HCT116 (cell line): ENCODE measurements around the gene FIP1L1. TPM values are rescaled to one million over a fixed set of nuclear protein-coding genes. Genes with fewer than 3 reads are reported as not detected.
"Not testable (repeated sequence)": the region's sequence is repeated elsewhere in the genome, so short reads cannot be mapped to it uniquely, and the experiment has no call there.

Source experiments
- ATAC-seq: fragments of 200-7000 bp; cut with Tn5 transposase; 2 replicates; pipeline ENCODE4 v1.9.1; 2020; ENCODE audit warnings: mild to moderate bottlenecking, moderate library complexity
- BruUV-seq: library from RNA; stranded (reverse); fragments of 400-500 nt; replicated peaks from 2 replicates; lab custom pipeline; 2021; lab: Mats Ljungman, UMichigan
- CTCF ChIA-PET: fragments of 300-600 bp; sonication (Branson Sonifier 250); formaldehyde crosslinking; loops from one replicate; lab custom pipeline; 2021; ENCODE audit warnings: antibody characterized with exemption; lab: Charles Lee
- POLR2A ChIA-PET: fragments of 300-600, 350-600 bp; sonication (Branson Sonifier 250); formaldehyde crosslinking; loops from one replicate; lab custom pipeline; 2021; ENCODE audit warnings: antibody characterized with exemption; lab: Charles Lee
- RAD21 ChIA-PET, 2 experiments: fragments of 300-600 bp; sonication (Branson Sonifier 250); formaldehyde crosslinking; loops; one replicate each; lab custom pipeline; 2023; ENCODE audit warnings: low total read pairs in 2 of 2; ENCODE audit not compliant: uncharacterized antibody in 2 of 2, unreplicated experiment in 2 of 2, low non-redundant PET in 1 of 2; lab: Charles Lee
- DNase-seq: peaks from one replicate; pipeline ENCODE4 v3.0.0-alpha.2; 2010; ENCODE audit warnings: low read depth, low spot score
- H2AFZ ChIP-seq: fragments of 200-600 bp; shearing (Covaris generic), sonication (generic); 2 replicates; pipeline ENCODE4 v1.6.1; 2017; ENCODE audit warnings: low read depth, mixed run types, mixed read lengths, antibody characterized with exemption, low read length; ENCODE audit not compliant: poor library complexity, severe bottlenecking
- H3K27ac ChIP-seq: 2 replicates; pipeline ENCODE4 v1.5.1; 2012; ENCODE audit warnings: low read depth, low read length
- H3K27me3 ChIP-seq: fragments of 200-600 bp; sonication (generic); 2 replicates; pipeline ENCODE4 v1.6.1; 2016; ENCODE audit warnings: mixed run types, low read length, mixed read lengths; ENCODE audit not compliant: insufficient read depth
- H3K36me3 ChIP-seq, 2 experiments: fragments of 200-500 bp in 1 of 2; fragments of 200-600 bp in 1 of 2; sonication (Bioruptor generic) in 1 of 2; sonication (generic) in 1 of 2; 2 replicates each; pipeline versions ENCODE4 v1.5.1 to v1.6.1; 2014 to 2016; ENCODE audit warnings: low read length in 2 of 2, inconsistent platforms in 1 of 2, mixed read lengths in 1 of 2, mixed run types in 1 of 2; ENCODE audit not compliant: insufficient read depth in 2 of 2, control insufficient read depth in 1 of 2
- H3K4me1 ChIP-seq, 2 experiments: fragments of 200-600 bp in 1 of 2; sonication (generic) in 1 of 2; 2 replicates each; pipeline versions ENCODE4 v1.5.1 to v1.6.1; 2012 to 2017; ENCODE audit warnings: low read length in 2 of 2, inconsistent platforms in 1 of 2, mild to moderate bottlenecking in 1 of 2, mixed read lengths in 1 of 2, mixed run types in 1 of 2, moderate library complexity in 1 of 2; ENCODE audit not compliant: insufficient read depth in 2 of 2, control insufficient read depth in 1 of 2
- H3K4me2 ChIP-seq: fragments of 200-600 bp; sonication (generic); 2 replicates; pipeline ENCODE4 v1.6.1; 2017; ENCODE audit warnings: mixed run types, low read length, mixed read lengths
- H3K4me3 ChIP-seq, 2 experiments: fragments of 200-600 bp in 1 of 2; sonication (generic) in 1 of 2; replicated peaks in 1 of 2; 2 replicates each; pipeline ENCODE4 v1.5.1; 2011 to 2016; ENCODE audit warnings: low read length in 2 of 2, control low read depth in 1 of 2, low read depth in 1 of 2, mild to moderate bottlenecking in 1 of 2, mixed read lengths in 1 of 2, mixed run types in 1 of 2
- H3K79me2 ChIP-seq: fragments of 200-600 bp; sonication (generic); 2 replicates; pipeline ENCODE4 v1.6.1; 2017; ENCODE audit warnings: mild to moderate bottlenecking, mixed run types, low read length, moderate library complexity, mixed read lengths; ENCODE audit not compliant: insufficient read depth
- H3K9ac ChIP-seq: fragments of 200-600 bp; sonication (generic); 2 replicates; pipeline ENCODE4 v1.6.1; 2016; ENCODE audit warnings: low read length, mixed read lengths
- H3K9me2 ChIP-seq: fragments of 200-600 bp; sonication (generic), shearing (Covaris generic); 2 replicates; pipeline ENCODE4 v1.6.1; 2017; ENCODE audit warnings: mixed run types, mild to moderate bottlenecking, moderate library complexity; ENCODE audit not compliant: insufficient read depth
- H3K9me3 ChIP-seq, 2 experiments: fragments of 200-500 bp in 1 of 2; fragments of 200-600 bp in 1 of 2; sonication (Bioruptor generic) in 1 of 2; sonication (generic) in 1 of 2; 2 replicates each; pipeline ENCODE4 v1.6.1; 2014 to 2017; ENCODE audit warnings: low read length in 2 of 2, mixed read lengths in 2 of 2, inconsistent platforms in 1 of 2, low read depth in 1 of 2, mild to moderate bottlenecking in 1 of 2, mixed run types in 1 of 2, moderate library complexity in 1 of 2; ENCODE audit not compliant: control insufficient read depth in 1 of 2, insufficient read depth in 1 of 2
- H4K20me1 ChIP-seq: fragments of 200-600 bp; sonication (generic), shearing (Covaris generic); 2 replicates; pipeline ENCODE4 v1.6.1; 2017; ENCODE audit warnings: mixed run types, mild to moderate bottlenecking, moderate library complexity; ENCODE audit not compliant: insufficient read depth
- ELF1 ChIP-seq: IDR thresholded peaks from 2 replicates; pipeline ENCODE4 v1.6.1; 2012; ENCODE audit warnings: low read depth, borderline replicate concordance
- EZH2 ChIP-seq: fragments of 200-600 bp; sonication (generic); IDR thresholded peaks from 2 replicates; pipeline ENCODE4 v1.6.1; 2017; ENCODE audit warnings: antibody characterized with exemption, mixed run types
- POLR2A ChIP-seq: IDR thresholded peaks from 2 replicates; pipeline ENCODE4 v1.7.0; 2011; ENCODE audit warnings: borderline replicate concordance; ENCODE audit not compliant: insufficient read depth, insufficient read length; ENCODE audit errors: extremely low read depth
- POLR2AphosphoS5 ChIP-seq: IDR thresholded peaks from 2 replicates; pipeline ENCODE4 v1.6.1; 2011; ENCODE audit warnings: mild to moderate bottlenecking, low read depth, low read length, moderate library complexity
- SP1 ChIP-seq: IDR thresholded peaks from 2 replicates; pipeline ENCODE4 v1.6.1; 2012; ENCODE audit warnings: low read depth
- SRF ChIP-seq: IDR thresholded peaks from 2 replicates; pipeline ENCODE4 v1.6.1; 2012; ENCODE audit warnings: low read depth
- intact Hi-C: fragments of 100-400 bp; cut with micrococcal nuclease; formaldehyde crosslinking; loops from 2 replicates; pipeline ENCODE4 v1.10.0; 2022
- total RNA-seq: library from RNA; stranded (reverse); gene quantifications from one replicate; pipeline ENCODE4 v1.2.1, GENCODE V29; 2021; ENCODE audit not compliant: unreplicated experiment

The FIP1L1 gene
- total RNA-seq, 1 experiment from 2014 or later = 63.6 TPM

DNA sequence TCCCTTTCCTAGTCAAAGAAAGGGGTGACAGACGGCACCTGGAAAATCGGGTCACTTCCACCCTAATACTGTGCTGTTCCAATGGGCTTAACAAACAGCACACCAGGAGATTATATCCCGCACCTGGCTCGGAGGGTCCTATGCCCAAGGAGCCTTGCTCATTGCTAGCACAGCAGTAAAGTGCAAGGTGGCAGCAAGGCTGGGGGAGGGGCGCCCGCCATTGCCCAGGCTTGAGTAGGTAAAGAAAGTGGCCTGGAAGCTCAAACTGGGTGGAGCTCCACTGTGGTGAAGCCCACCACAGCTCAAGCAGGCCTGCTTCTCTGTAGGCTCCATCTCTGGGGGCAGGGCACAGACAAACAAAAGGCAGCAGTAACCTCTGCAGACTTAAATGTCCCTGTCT, 89.1 kb downstream of the FIP1L1 start:
- POLR2A ChIA-PET, H2AFZ ChIP-seq, H3K4me2 ChIP-seq, H3K27me3 ChIP-seq, H3K9me3 ChIP-seq, ATAC-seq, H3K4me1 ChIP-seq, H3K9me2 ChIP-seq, intact Hi-C loops, CTCF ChIA-PET, H4K20me1 ChIP-seq, DNase-seq, H3K9ac ChIP-seq, H3K36me3 ChIP-seq, RAD21 ChIA-PET, H3K4me3 ChIP-seq, H3K79me2 ChIP-seq, BruUV-seq, H3K27ac ChIP-seq: not testable (repeated sequence)

DNA sequence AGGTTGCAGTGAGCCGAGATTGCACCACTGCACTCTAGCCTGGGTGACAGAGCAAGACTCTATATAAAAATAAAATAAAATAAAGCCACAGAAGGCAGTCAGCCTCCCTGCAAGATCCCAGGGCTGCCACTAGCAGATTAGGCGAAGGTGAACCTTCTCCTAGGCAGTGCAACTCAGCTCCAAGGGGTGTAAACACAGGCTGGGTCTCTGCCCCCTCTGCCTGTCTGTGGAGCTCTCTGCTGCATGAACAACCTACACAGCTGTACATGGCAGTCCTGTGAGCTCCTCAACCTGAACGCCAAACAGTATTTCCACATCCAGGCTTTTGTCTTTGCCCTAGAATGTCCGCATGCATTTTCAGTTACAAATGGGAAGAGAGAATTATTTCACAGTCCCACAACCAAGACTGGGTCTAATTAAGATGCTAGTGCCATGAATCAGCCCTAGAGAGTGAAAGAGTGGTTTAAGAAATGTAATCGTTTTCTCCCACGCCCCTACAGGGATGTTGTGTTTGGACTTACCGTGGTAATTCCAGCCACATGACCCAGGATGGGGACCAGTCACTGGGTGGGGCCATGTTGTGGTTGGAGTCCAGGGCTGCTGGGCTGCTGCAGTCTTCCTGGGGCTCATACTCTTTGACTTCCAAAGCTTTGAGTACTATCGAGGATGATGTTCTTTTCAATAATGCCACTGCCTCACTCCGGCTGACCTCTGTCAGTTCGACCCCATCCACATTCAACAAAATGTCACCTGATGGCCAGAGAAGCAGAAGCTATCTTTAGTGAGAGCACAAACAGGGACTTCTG, 99.0 kb downstream of the FIP1L1 start:
- ChIA-PET POLR2A (interaction anchor here (0.6 kb wide), 1 partner anchor 12 kb away, joined by 3 read pairs; no protein-coding TSS in a partner anchor), CTCF (no interaction called here), RAD21 (no interaction called here)
- intact Hi-C loops = no loop called here
- DNase-seq (no peak), ATAC-seq (no peak)
- no peak overlapping the region for H3K4me2 ChIP-seq
- no peak overlapping the region for H3K9ac ChIP-seq
- H3K79me2 ChIP-seq = no peaks in the 10 kb centered on the region
- H3K27ac ChIP-seq = no peak overlapping the region
- H3K27me3 ChIP-seq = no peaks in the 10 kb centered on the region
- no peaks in the 10 kb centered on the region for H3K9me3 ChIP-seq
- no peak overlapping the region for H2AFZ ChIP-seq
- H3K4me3 ChIP-seq = no peak overlapping the region
- H3K4me1 ChIP-seq = peaks cover 0 to 13% of the 10 kb centered on the region in 2 experiments; a peak in 2 of 4 replicates
- H4K20me1 ChIP-seq = no peaks in the 10 kb centered on the region
- no peak for TF ChIP-seq EZH2
- no peak for TF ChIP-seq SRF
- TF ChIP-seq ELF1 = no peak
- no peak for TF ChIP-seq POLR2AphosphoS5
- TF ChIP-seq POLR2A = no peak
- no peak for TF ChIP-seq SP1
- no TSS peak for BruUV-seq
- no peaks in the 10 kb centered on the region for H3K36me3 ChIP-seq
- H3K9me2 ChIP-seq = no peaks in the 10 kb centered on the region
